Dendritic cell treated with granulocyte-macrophage colony-stimulating factor and Interleukin-4, amounts not matched to agents 40 ng/mL and 50 ng/mL, for 4 days (primary cell): ENCODE data around the gene HKDC1.
"Not testable (repeated sequence)": the region's sequence is repeated elsewhere in the genome, so short reads cannot be mapped to it uniquely, and the experiment has no call there.

Experiments used
- H3K27ac Mint-ChIP-seq: one replicate; pipeline ENCODE4 v1.8.0; 2022; ENCODE audit warnings: mild to moderate bottlenecking, mixed read lengths
- H3K27me3 Mint-ChIP-seq: one replicate; pipeline ENCODE4 v1.8.0; 2022; ENCODE audit warnings: mild to moderate bottlenecking, mixed read lengths
- H3K36me3 Mint-ChIP-seq: one replicate; pipeline ENCODE4 v1.8.0; 2022; ENCODE audit warnings: low read depth, mixed read lengths
- H3K4me1 Mint-ChIP-seq: one replicate; pipeline ENCODE4 v1.8.0; 2022; ENCODE audit warnings: low read depth, mixed read lengths
- H3K4me3 Mint-ChIP-seq: one replicate; pipeline ENCODE4 v1.8.0; 2022; ENCODE audit warnings: mild to moderate bottlenecking, moderate library complexity, mixed read lengths
- H3K9me3 Mint-ChIP-seq: one replicate; pipeline ENCODE4 v1.8.0; 2022; ENCODE audit warnings: mixed read lengths
- intact Hi-C: fragments of 100-400 bp; cut with micrococcal nuclease; formaldehyde crosslinking; loops from one replicate; pipeline ENCODE4 v1.15.0; 2022

Gene HKDC1

DNA sequence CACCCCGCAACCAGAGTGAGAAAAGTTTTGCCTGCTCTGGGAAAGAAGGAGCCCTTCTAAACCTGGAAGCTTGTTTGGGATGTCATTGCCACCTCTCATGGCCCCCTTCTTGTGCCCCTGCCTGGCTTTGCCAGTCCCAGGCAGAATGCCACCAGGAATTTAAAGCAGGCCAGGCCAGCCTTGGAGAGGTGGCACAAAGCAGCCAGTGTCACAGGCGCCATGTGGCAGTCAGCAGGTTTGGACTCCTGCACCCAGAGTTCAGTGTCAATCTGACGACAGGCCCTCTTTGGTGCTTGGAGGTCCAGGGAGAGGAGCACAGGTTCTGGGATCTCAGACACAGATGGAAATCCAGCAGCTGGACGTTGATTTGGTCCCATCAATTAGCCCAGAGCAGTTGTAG lies 70.9 kb downstream of the HKDC1 start:
- Mint-ChIP-seq H3K36me3 (no peaks in the 10 kb centered on the region), H3K27ac (no peak overlapping the region), H3K27me3 (no peaks in the 10 kb centered on the region), H3K9me3 (no peaks in the 10 kb centered on the region), H3K4me3 (no peak overlapping the region), H3K4me1 (no peaks in the 10 kb centered on the region)
- intact Hi-C loops, result no loop called here

- no peaks in the 10 kb centered on the region for H3K4me1 Mint-ChIP-seq
- no peaks in the 10 kb centered on the region for H3K9me3 Mint-ChIP-seq
- H3K27ac Mint-ChIP-seq, result no peak overlapping the region
- no peaks in the 10 kb centered on the region for H3K36me3 Mint-ChIP-seq
- no peaks in the 10 kb centered on the region for H3K27me3 Mint-ChIP-seq
- no peak overlapping the region for H3K4me3 Mint-ChIP-seq
- intact Hi-C loops, result no loop called here
Measured at GRCh38 chr10:69292459-69292858, 72.3 kb downstream of the HKDC1 start.

DNA sequence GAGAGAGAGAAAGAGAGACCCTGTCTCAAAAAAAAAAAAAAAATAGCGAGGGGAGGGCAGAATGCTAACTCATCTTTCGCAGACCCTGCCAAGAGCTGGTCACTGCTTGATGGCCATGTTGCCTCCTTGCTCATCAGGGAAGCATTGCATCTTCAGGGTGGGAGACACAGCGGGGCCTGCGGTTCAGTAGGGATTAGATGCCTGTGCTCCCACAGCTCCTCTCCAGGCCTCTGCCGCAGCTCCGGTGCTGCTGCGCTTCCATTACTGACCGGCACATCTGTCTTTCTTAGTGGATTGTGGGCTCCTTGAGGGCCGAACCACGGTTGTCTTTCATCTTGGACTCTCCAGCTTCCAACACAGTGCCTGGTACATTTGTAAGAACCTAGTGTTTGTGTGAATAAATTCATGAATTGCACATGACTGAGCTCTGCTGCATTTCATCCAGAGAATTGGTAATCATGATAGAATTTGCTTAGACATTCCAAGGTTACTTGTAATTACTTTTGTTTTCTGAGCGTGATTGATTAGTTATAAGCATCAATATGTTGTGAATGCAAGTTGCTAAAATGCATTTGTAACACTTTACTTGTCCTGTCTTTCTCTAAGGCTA lies 75.0 kb downstream of the HKDC1 start:
- Mint-ChIP-seq H3K4me1 (no peaks in the 10 kb centered on the region), H3K4me3 (no peak overlapping the region), H3K27me3 (no peaks in the 10 kb centered on the region), H3K36me3 (no peaks in the 10 kb centered on the region), H3K27ac (no peak overlapping the region), H3K9me3 (no peaks in the 10 kb centered on the region)
- intact Hi-C loops, result no loop called here

GRCh38 chr10:69303632-69304051 lies 83.5 kb downstream of the HKDC1 start:
- H3K27ac Mint-ChIP-seq, result no peak overlapping the region
- intact Hi-C loops, result no loop called here
- no peak overlapping the region for H3K4me3 Mint-ChIP-seq
- H3K4me1 Mint-ChIP-seq, result peaks cover 26% of the 10 kb centered on the region
- H3K9me3 Mint-ChIP-seq, result no peaks in the 10 kb centered on the region
- H3K36me3 Mint-ChIP-seq, result no peaks in the 10 kb centered on the region
- peaks cover 2% of the 10 kb centered on the region for H3K27me3 Mint-ChIP-seq

DNA sequence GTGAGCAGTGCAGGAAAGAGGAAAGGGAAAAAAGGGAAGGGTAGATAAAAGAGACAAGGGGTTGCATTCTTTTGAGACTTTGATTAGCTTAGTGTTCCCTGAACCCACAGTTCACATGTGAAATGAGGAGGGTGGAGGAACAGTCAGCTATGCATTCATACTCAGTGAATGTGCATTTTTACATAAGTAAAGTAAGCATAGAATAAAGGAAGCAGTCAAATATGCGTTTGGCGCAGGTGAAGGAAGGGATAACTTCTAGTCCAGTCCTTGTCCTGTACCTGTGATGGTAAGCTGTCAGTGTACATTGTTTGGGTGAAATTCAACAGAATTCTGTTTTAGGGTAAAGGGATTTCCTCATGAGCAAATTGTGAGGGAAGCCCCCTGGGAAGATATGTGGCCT lies 86.3 kb downstream of the HKDC1 start:
- Mint-ChIP-seq H3K27ac (peak overlapping the region; percentile 2), H3K4me1 (peaks cover 26% of the 10 kb centered on the region), H3K9me3 (no peaks in the 10 kb centered on the region), H3K27me3 (peaks cover 2% of the 10 kb centered on the region), H3K4me3 (no peak overlapping the region), H3K36me3 (no peaks in the 10 kb centered on the region)
- intact Hi-C loops, result no loop called here

GRCh38 chr10:69307434-69307833 lies 87.3 kb downstream of the HKDC1 start:
- Mint-ChIP-seq H3K4me3 (no peak overlapping the region), H3K27ac (no peak overlapping the region), H3K27me3 (peaks cover 2% of the 10 kb centered on the region), H3K4me1 (peaks cover 26% of the 10 kb centered on the region), H3K36me3 (no peaks in the 10 kb centered on the region), H3K9me3 (no peaks in the 10 kb centered on the region)
- intact Hi-C loops, result no loop called here

DNA sequence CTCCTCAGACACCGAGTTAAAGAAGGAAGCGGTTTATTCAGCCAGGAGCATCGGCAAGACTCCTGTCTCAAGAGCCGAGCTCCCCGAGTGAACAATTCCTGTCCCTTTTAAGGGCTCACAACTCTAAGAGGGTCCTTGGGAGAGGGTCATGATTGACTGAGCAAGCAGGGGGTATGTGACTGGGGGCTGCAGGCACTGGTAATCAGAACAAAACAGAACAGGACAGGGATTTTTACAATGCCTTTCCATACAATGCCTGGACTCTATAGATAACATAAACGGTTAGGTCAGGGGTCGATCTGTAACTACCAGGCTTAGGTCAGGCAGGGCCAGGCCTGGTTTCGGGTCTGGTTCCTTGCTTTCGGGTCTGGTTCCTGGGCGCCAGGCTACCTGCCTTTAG lies 88.2 kb downstream of the HKDC1 start:
- H3K27me3 Mint-ChIP-seq, intact Hi-C loops, H3K27ac Mint-ChIP-seq, H3K4me3 Mint-ChIP-seq, H3K9me3 Mint-ChIP-seq, H3K36me3 Mint-ChIP-seq: not testable (repeated sequence)
- peaks cover 24% of the 10 kb centered on the region for H3K4me1 Mint-ChIP-seq

GRCh38 chr10:69311309-69311708 lies 91.2 kb downstream of the HKDC1 start:
- intact Hi-C loops, result no loop called here
- peaks cover 7% of the 10 kb centered on the region for H3K4me1 Mint-ChIP-seq
- H3K27ac Mint-ChIP-seq, result no peak overlapping the region
- no peaks in the 10 kb centered on the region for H3K9me3 Mint-ChIP-seq
- H3K36me3 Mint-ChIP-seq, result no peaks in the 10 kb centered on the region
- H3K4me3 Mint-ChIP-seq, result no peak overlapping the region
- no peaks in the 10 kb centered on the region for H3K27me3 Mint-ChIP-seq

GRCh38 chr10:69312528-69312927 lies 92.4 kb downstream of the HKDC1 start:
- H3K9me3 Mint-ChIP-seq, result no peaks in the 10 kb centered on the region
- H3K27me3 Mint-ChIP-seq, result no peaks in the 10 kb centered on the region
- no peaks in the 10 kb centered on the region for H3K36me3 Mint-ChIP-seq
- intact Hi-C loops, result no loop called here
- H3K4me1 Mint-ChIP-seq, result peaks cover 10% of the 10 kb centered on the region
- no peak overlapping the region for H3K27ac Mint-ChIP-seq
- no peak overlapping the region for H3K4me3 Mint-ChIP-seq

DNA sequence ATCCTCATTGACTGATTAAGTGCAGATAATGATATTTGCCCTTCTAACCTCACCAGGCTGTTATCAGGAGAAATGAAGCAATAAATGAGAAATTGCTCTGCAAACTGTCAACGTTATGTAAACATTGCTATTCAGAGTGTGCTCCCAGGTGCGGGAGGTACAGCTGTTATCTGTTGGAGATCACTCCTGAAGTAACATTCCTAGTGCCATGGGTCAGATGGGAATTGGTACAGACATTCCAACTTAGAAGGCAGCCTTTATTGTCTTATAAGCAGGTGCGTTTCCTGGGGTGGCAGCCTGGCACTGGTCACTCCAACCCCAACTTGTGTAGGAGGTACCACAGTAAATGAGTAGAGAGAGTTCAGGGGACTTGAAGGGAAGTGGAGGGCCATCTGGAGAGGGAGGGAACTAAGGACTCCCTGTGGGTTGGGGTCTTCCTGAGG lies 95.0 kb downstream of the HKDC1 start:
- intact Hi-C loops, result no loop called here
- peaks cover 8% of the 10 kb centered on the region for H3K36me3 Mint-ChIP-seq
- H3K4me1 Mint-ChIP-seq, result peaks cover 17% of the 10 kb centered on the region
- peak overlapping the region; percentile 9 for H3K27ac Mint-ChIP-seq
- no peaks in the 10 kb centered on the region for H3K27me3 Mint-ChIP-seq
- no peaks in the 10 kb centered on the region for H3K9me3 Mint-ChIP-seq
- H3K4me3 Mint-ChIP-seq, result no peak overlapping the region

DNA sequence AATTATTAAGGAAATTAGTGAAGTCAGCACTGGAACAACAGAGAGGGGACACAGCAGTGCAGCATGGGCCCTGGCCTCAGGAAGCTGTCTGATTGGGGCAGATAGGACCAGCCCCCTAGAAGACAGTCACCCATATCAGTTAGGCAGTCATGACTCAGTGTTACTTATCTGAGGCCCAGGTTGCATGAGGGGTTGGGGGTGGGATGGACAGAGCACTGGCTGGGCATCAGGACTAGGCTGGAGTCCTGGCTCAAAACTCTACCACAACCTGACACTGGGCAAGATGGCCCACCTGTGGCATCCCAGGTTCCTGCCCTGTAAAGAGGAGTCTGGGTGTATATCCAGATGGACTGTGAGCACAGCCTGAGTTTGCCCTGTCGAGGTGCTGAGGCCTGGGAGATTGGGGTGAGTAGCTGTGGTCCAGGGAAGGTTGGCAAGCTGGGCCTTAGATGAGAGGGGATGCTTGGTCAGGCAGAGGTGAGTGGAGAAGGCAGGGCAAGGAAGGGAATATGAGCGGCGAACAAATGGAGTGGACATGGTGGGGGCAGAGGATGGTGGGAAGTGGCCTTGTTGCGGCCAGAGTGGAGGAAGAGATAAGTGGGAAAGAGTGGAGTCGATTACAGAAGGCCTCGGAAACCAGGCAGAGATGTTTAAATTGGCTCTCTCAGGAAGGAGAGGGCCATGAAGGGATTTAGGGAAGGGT lies 95.6 kb downstream of the HKDC1 start:
- no peak overlapping the region for H3K4me3 Mint-ChIP-seq
- no peaks in the 10 kb centered on the region for H3K27me3 Mint-ChIP-seq
- H3K36me3 Mint-ChIP-seq, result peaks cover 8% of the 10 kb centered on the region
- H3K4me1 Mint-ChIP-seq, result peaks cover 24% of the 10 kb centered on the region
- intact Hi-C loops, result no loop called here
- H3K27ac Mint-ChIP-seq, result peak overlapping the region; percentile 9
- no peaks in the 10 kb centered on the region for H3K9me3 Mint-ChIP-seq

DNA sequence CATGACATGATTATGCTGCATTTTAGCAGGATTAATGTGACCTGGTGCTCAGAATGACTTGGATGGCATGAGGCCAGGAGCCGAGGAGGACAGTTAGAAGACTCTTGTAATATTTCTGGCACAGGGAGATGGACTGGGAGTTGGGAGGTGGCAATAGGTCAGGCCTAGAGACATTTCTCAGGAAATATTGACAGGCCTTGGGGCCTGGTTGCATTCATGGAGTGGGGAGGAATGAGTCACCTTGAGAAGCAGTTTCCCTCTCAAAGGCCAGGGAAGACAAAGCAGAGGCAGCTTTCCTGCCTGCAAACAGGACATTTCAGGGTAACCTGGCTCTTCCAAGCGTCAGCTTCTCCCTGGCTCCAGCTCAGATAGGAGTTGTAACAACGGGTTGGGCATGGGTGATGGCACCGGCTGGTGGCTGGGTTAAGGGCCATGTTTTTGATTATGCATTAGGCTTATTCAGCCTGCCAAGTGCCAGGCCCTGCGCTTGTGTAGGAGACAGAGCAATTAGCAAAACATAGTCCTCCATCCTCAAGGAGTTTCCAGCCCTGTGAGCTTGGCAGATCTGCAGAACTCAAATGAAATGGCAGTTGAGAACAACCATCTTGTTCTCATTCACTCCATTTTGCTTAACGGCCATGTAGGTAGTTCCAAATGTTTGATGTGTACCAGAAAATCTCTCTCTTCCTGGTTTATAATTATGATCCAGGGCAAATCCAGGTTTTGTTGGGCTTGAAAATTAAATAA lies 96.4 kb downstream of the HKDC1 start:
- no peak overlapping the region for H3K4me3 Mint-ChIP-seq
- intact Hi-C loops, result no loop called here
- H3K27me3 Mint-ChIP-seq, result no peaks in the 10 kb centered on the region
- peak overlapping the region; percentile 9 for H3K27ac Mint-ChIP-seq
- H3K4me1 Mint-ChIP-seq, result peaks cover 31% of the 10 kb centered on the region
- H3K36me3 Mint-ChIP-seq, result peaks cover 8% of the 10 kb centered on the region
- H3K9me3 Mint-ChIP-seq, result no peaks in the 10 kb centered on the region
